Hepatocyte (in vitro differentiated cells): ENCODE measurements around the gene PXN. TPM values are rescaled to one million over a fixed set of nuclear protein-coding genes. Genes with fewer than 3 reads are reported as not detected.

Experiments
- DNase-seq: peaks from one replicate; pipeline ENCODE4 v3.0.0-alpha.2; 2016; ENCODE audit warnings: low spot score
- H2AFZ ChIP-seq: fragments of 200-600 bp; sonication (generic); 2 replicates; pipeline ENCODE4 v1.6.0; 2016; ENCODE audit warnings: antibody characterized with exemption, mild to moderate bottlenecking
- H3K27ac ChIP-seq: fragments of 200-600 bp; sonication (generic); 2 replicates; pipeline ENCODE4 v1.5.1; 2016; ENCODE audit warnings: mild to moderate bottlenecking
- H3K27me3 ChIP-seq: fragments of 200-600 bp; sonication (generic); 2 replicates; pipeline ENCODE4 v1.6.1; 2016
- H3K36me3 ChIP-seq: fragments of 200-600 bp; sonication (generic); replicated peaks from 2 replicates; pipeline ENCODE4 v1.5.1; 2016; ENCODE audit warnings: low read depth; ENCODE audit not compliant: insufficient read depth
- H3K4me1 ChIP-seq: fragments of 200-600 bp; sonication (generic); 2 replicates; pipeline ENCODE4 v1.5.1; 2016; ENCODE audit warnings: mild to moderate bottlenecking, moderate library complexity; ENCODE audit not compliant: insufficient read depth
- H3K4me2 ChIP-seq: fragments of 200-600 bp; sonication (generic); 2 replicates; pipeline ENCODE4 v1.6.0; 2016
- H3K4me3 ChIP-seq: fragments of 200-600 bp; sonication (generic); 2 replicates; pipeline ENCODE4 v1.5.1; 2016; ENCODE audit warnings: mild to moderate bottlenecking
- H3K79me2 ChIP-seq: fragments of 200-600 bp; sonication (generic); 2 replicates; pipeline ENCODE4 v1.6.0; 2017; ENCODE audit warnings: mild to moderate bottlenecking
- H3K9me2 ChIP-seq: fragments of 200-600 bp; sonication (generic); replicated peaks from 2 replicates; pipeline ENCODE4 v1.6.0; 2017; ENCODE audit warnings: mild to moderate bottlenecking; ENCODE audit not compliant: insufficient read depth
- H3K9me3 ChIP-seq: fragments of 200-600 bp; sonication (generic); 2 replicates; pipeline ENCODE4 v1.5.1; 2016; ENCODE audit warnings: low read depth, mild to moderate bottlenecking
- H4K20me1 ChIP-seq: fragments of 200-600 bp; sonication (generic); 2 replicates; pipeline ENCODE4 v1.6.0; 2016; ENCODE audit warnings: mild to moderate bottlenecking; ENCODE audit not compliant: insufficient read depth, poor library complexity, severe bottlenecking
- EZH2 ChIP-seq: fragments of 200-600 bp; sonication (generic); IDR thresholded peaks from 2 replicates; pipeline ENCODE4 v1.6.1; 2016; ENCODE audit warnings: antibody characterized with exemption, mild to moderate bottlenecking, borderline replicate concordance
- EZH2phosphoT487 ChIP-seq: fragments of 200-600 bp; sonication (generic); IDR thresholded peaks from one replicate; pipeline ENCODE4 v1.6.1; 2018; ENCODE audit warnings: antibody characterized with exemption, mild to moderate bottlenecking, low read depth, moderate library complexity; ENCODE audit not compliant: unreplicated experiment, severe bottlenecking
- WGBS: methylation state at CpG from one replicate; pipeline ENCODE4 v1.1.6; 2016; ENCODE audit warnings: low lambda C conversion rate; ENCODE audit errors: missing lambda C conversion rate; 5-methylcytosine and 5-hydroxymethylcytosine counted together
- polyA plus RNA-seq: library from polyadenylated mRNA; unstranded; fragments of >200 nt; fragmentation: Nextera tagmentation; extraction: Ambion mirVana; gene quantifications from 2 replicates; pipeline ENCODE4 v1.2.1, GENCODE V29; 2016
- total RNA-seq: library from RNA; depleted of rRNA; stranded (reverse); fragments of >200 nt; gene quantifications from 2 replicates; pipeline ENCODE4 v1.2.3, GENCODE V29; 2014
- TF ChIP-seq, protein P1 (sequence below): fragments of 200-600 bp; sonication (generic); IDR thresholded peaks from 2 replicates; pipeline ENCODE4 v1.5.1; 2016; ENCODE audit warnings: antibody characterized with exemption, mild to moderate bottlenecking; ENCODE audit not compliant: poor library complexity

The PXN gene
- total and polyA plus RNA-seq, 2 experiments from 2014 or later: 26.7 to 61.7 TPM

DNA sequence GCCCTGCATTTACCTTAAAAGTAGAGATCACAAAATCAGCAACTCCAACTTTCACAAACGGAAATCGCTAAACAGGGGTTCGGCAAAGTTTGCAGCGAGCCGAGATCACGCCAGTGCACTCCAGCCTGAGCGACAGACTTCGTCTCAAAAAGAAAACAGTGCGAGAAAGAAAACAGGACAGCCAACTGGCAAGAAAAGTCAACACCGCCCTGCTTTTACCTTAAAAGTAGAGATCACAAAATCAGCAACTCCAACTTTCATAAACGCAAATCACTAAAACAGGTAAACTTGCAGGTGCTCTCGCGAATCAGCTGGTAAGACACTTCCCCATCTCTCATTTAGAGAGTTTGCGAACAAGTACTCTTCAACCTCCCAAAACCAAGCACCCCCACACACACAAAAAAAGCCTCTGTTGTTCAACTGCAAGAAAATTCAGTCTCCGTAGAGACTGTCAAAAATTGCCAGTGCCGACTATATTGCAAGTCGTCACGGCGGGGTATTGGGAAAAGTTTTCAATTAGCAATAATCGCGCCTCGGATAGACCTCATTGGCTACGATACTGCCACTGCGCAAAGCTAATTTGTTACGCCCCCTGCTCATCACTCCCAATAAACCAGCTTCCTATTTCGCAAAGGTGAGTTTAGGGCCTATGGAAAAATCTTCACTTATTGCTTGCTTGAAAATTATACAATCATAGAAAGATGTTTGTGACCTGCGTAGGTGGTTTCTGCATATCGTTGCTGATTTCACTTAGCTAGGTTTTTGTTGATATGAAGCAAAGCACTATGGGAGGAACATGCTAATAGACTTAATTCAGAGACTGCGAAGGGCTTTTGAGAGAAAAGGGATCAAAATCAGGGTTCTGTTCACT is 27.4 kb upstream of the PXN start, which contains the start of gene RNU4-1:
RNU4-1 (minus strand) TSS at position 577 of the 871 bp plus-strand sequence.
- Histone ChIP-seq H3K4me1 (no peaks in the 10 kb centered on the region), H2AFZ (peak within 1 kb of the TSS; percentile 27), H3K79me2 (no peaks in the 10 kb centered on the region), H3K9me2 (no peaks in the 10 kb centered on the region), H4K20me1 (no peaks in the 10 kb centered on the region), H3K4me2 (peak within 1 kb of the TSS; percentile 76), H3K36me3 (no peaks in the 10 kb centered on the region), H3K4me3 (peak within 1 kb of the TSS; percentile 23), H3K27me3 (no peaks in the 10 kb centered on the region), H3K27ac (peak within 1 kb of the TSS; percentile 94), H3K9me3 (no peaks in the 10 kb centered on the region)
- under 1% methylated on average over 29 of the region's 29 CpGs for WGBS
- DNase-seq: peak; percentile 87
- TF ChIP-seq EZH2phosphoT487 (no peak), EZH2 (no peak)
- TF ChIP-seq, protein P1, sequence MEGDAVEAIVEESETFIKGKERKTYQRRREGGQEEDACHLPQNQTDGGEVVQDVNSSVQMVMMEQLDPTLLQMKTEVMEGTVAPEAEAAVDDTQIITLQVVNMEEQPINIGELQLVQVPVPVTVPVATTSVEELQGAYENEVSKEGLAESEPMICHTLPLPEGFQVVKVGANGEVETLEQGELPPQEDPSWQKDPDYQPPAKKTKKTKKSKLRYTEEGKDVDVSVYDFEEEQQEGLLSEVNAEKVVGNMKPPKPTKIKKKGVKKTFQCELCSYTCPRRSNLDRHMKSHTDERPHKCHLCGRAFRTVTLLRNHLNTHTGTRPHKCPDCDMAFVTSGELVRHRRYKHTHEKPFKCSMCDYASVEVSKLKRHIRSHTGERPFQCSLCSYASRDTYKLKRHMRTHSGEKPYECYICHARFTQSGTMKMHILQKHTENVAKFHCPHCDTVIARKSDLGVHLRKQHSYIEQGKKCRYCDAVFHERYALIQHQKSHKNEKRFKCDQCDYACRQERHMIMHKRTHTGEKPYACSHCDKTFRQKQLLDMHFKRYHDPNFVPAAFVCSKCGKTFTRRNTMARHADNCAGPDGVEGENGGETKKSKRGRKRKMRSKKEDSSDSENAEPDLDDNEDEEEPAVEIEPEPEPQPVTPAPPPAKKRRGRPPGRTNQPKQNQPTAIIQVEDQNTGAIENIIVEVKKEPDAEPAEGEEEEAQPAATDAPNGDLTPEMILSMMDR: no peak

DNA sequence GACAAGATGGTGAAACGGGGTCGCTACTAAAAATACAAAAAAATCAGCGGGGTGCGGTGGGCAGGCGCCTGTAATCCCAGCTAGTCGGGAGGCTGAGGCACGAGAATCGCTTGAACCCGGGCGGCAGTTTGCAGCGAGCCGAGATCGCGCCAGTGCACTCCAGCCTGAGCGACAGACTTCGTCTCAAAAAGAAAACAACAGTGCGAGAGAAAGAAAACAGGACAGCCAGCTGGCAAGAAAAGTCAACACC is 26.8 kb upstream of the PXN start:
- no peak for DNase-seq
- Histone ChIP-seq H4K20me1 (no peaks in the 10 kb centered on the region), H3K27me3 (no peaks in the 10 kb centered on the region), H3K27ac (peak overlapping the region; percentile 94), H3K4me3 (peak overlapping the region; percentile 23), H3K4me2 (peak overlapping the region; percentile 76), H3K9me2 (no peaks in the 10 kb centered on the region), H2AFZ (peak overlapping the region; percentile 19), H3K4me1 (no peaks in the 10 kb centered on the region), H3K79me2 (no peaks in the 10 kb centered on the region), H3K9me3 (no peaks in the 10 kb centered on the region), H3K36me3 (no peaks in the 10 kb centered on the region)
- TF ChIP-seq EZH2 (no peak), EZH2phosphoT487 (no peak)
- TF ChIP-seq, protein P1: no peak
- WGBS: 1% methylated on average over 16 of the region's 17 CpGs

GRCh38 chr12:120290609-120291305 is 25.2 kb upstream of the PXN start:
- Histone ChIP-seq H3K4me2 (peak overlapping the region; percentile 75), H3K4me3 (no peak overlapping the region), H2AFZ (peak overlapping the region; percentile 0), H3K36me3 (no peaks in the 10 kb centered on the region), H4K20me1 (no peaks in the 10 kb centered on the region), H3K79me2 (no peaks in the 10 kb centered on the region), H3K27me3 (no peaks in the 10 kb centered on the region), H3K27ac (peak overlapping the region; percentile 94), H3K9me2 (no peaks in the 10 kb centered on the region), H3K9me3 (no peaks in the 10 kb centered on the region), H3K4me1 (no peaks in the 10 kb centered on the region)
- DNase-seq: peak; percentile 25
- WGBS: 35% methylated on average over 21 of the region's 22 CpGs
- TF ChIP-seq EZH2phosphoT487 (no peak), EZH2 (no peak)
- TF ChIP-seq, protein P1: no peak
